Keratinocyte (primary cell): ENCODE measurements around the gene LRRC4. TPM values are rescaled to one million over a fixed set of nuclear protein-coding genes. Genes with fewer than 3 reads are reported as not detected.

Source experiments
- DNase-seq: peaks from one replicate; pipeline ENCODE4 v3.0.0-alpha.2; 2011; ENCODE audit warnings: low read depth, missing footprints, low spot score
- FAIRE-seq: peaks from 2 replicates; lab custom pipeline; 2011; peaks lifted over from hg19 to GRCh38; lab: Jason Lieb, UNC
- H2AFZ ChIP-seq: 2 replicates; pipeline ENCODE4 v1.6.0; 2012; ENCODE audit warnings: low read length, control low read depth, inconsistent platforms; ENCODE audit not compliant: control insufficient read depth
- H3K27ac ChIP-seq: 2 replicates; pipeline ENCODE4 v1.5.1; 2011; ENCODE audit warnings: low read length; ENCODE audit not compliant: control insufficient read depth, insufficient read depth
- H3K27me3 ChIP-seq: 3 replicates; pipeline ENCODE4 v1.6.0; 2011; ENCODE audit warnings: low read length; ENCODE audit not compliant: control insufficient read depth, insufficient read depth; ENCODE audit errors: extremely low read depth
- H3K36me3 ChIP-seq, 2 experiments: 2 replicates in 1 of 2; 3 replicates in 1 of 2; pipeline ENCODE4 v1.5.1; 2011; ENCODE audit warnings: low read length in 2 of 2, mild to moderate bottlenecking in 1 of 2; ENCODE audit not compliant: control insufficient read depth in 2 of 2, insufficient read depth in 2 of 2; ENCODE audit errors: extremely low read depth in 1 of 2
- H3K4me1 ChIP-seq: 3 replicates; pipeline ENCODE4 v1.5.1; 2011; ENCODE audit warnings: low read length; ENCODE audit not compliant: control insufficient read depth, insufficient read depth; ENCODE audit errors: extremely low read depth
- H3K4me2 ChIP-seq: 3 replicates; pipeline ENCODE4 v1.6.0; 2011; ENCODE audit warnings: low read depth, low read length; ENCODE audit not compliant: control insufficient read depth, insufficient read depth; ENCODE audit errors: extremely low read depth
- H3K4me3 ChIP-seq, 3 experiments: fragments of 200-600 bp in 1 of 3; sonication (generic) in 1 of 3; 2 replicates in 2 of 3; 3 replicates in 1 of 3; pipeline ENCODE4 v1.5.1; 2011 to 2016; ENCODE audit warnings: low read length in 3 of 3, mild to moderate bottlenecking in 3 of 3, control low read depth in 2 of 3, inconsistent platforms in 1 of 3, low read depth in 1 of 3, mixed read lengths in 1 of 3, mixed run types in 1 of 3, moderate library complexity in 1 of 3; ENCODE audit not compliant: control insufficient read depth in 2 of 3, insufficient read depth in 2 of 3; ENCODE audit errors: extremely low read depth in 1 of 3
- H3K79me2 ChIP-seq: 2 replicates; pipeline ENCODE4 v1.6.0; 2012; ENCODE audit warnings: low read length; ENCODE audit not compliant: control insufficient read depth, insufficient read depth
- H3K9ac ChIP-seq: 3 replicates; pipeline ENCODE4 v1.6.0; 2011; ENCODE audit warnings: low read length; ENCODE audit not compliant: control insufficient read depth, insufficient read depth; ENCODE audit errors: extremely low read depth
- H3K9me1 ChIP-seq: 3 replicates; pipeline ENCODE4 v1.6.0; 2011; ENCODE audit warnings: low read length; ENCODE audit not compliant: control insufficient read depth, insufficient read depth; ENCODE audit errors: extremely low read depth
- H3K9me3 ChIP-seq: 2 replicates; pipeline ENCODE4 v1.5.1; 2012; ENCODE audit warnings: low read depth, low read length; ENCODE audit not compliant: control insufficient read depth
- H4K20me1 ChIP-seq: 3 replicates; pipeline ENCODE4 v1.6.0; 2011; ENCODE audit warnings: low read length; ENCODE audit not compliant: control insufficient read depth, insufficient read depth; ENCODE audit errors: extremely low read depth
- EZH2 ChIP-seq: IDR thresholded peaks from one replicate; pipeline ENCODE4 v1.6.1; 2012; ENCODE audit warnings: inconsistent platforms, mild to moderate bottlenecking, low read length, moderate library complexity
- dilution Hi-C: fragments of 300-500 bp; cut with MboI; formaldehyde crosslinking; loops from one replicate; pipeline ENCODE4 v1.7.0; 2020; ENCODE audit warnings: low sequenced_read_pairs; ENCODE audit not compliant: extremely low pct_ligation_motif_present
- polyA plus RNA-seq, 5 experiments: library from polyadenylated mRNA; depleted of rRNA in 3 of 5; stranded (reverse) in 3 of 5; stranded (forward) in 1 of 5; unstranded in 1 of 5; fragments of >200 nt; gene quantifications; 1 replicate in 1 of 5; 2 replicates in 3 of 5; 3 replicates in 1 of 5; pipeline versions ENCODE4 v1.2.1 to v1.2.3, GENCODE V29; 2011 to 2012; ENCODE audit warnings: missing spikeins in 2 of 5, low read depth in 1 of 5, low replicate concordance in 1 of 5
- TF ChIP-seq, protein P1 (sequence below), 3 experiments: IDR thresholded peaks in 1 of 3; conservative IDR thresholded peaks in 1 of 3; optimal IDR thresholded peaks in 1 of 3; 2 replicates in 2 of 3; 3 replicates in 1 of 3; pipeline versions ENCODE3 to v1.5.1; 2011; ENCODE audit warnings: low read length in 3 of 3, mild to moderate bottlenecking in 3 of 3, moderate library complexity in 2 of 3, control low read depth in 1 of 3, inconsistent platforms in 1 of 3; ENCODE audit not compliant: insufficient read depth in 2 of 3; ENCODE audit errors: extremely low read depth in 1 of 3

LRRC4 gene
- polyA plus RNA-seq, 1 donor (not counting 4 experiments of a cell fraction or from before 2014, with no cell fraction given), result 0.07 TPM

DNA sequence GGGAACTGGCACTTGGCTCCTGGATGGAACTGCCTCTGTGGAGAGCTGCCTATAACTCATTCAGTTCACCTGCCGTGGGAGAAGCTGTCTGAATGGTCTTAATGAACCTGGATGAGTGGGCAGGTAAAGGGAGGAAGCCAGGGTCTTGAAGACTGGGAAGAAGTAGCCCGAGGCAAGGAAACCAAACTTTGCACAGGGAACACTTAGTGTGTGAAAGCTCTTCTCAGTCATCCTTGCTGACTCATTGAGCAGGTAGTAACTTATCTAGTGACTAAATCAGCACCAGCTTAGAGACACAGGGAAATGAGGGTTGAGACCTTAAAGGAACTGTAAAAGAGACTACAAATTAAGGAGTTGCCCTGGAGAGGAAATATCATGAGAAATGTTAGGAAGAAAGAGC, 9.9 kb downstream of the LRRC4 start:
- Histone ChIP-seq H3K4me2 (peak overlapping the region; percentile 49), H3K36me3 (peaks cover 8 to 19% of the 10 kb centered on the region in 2 experiments), H3K4me1 (peaks cover 35% of the 10 kb centered on the region), H4K20me1 (no peaks in the 10 kb centered on the region), H3K27me3 (no peaks in the 10 kb centered on the region), H3K9ac (peak overlapping the region; percentile 25), H3K79me2 (no peaks in the 10 kb centered on the region), H3K9me1 (no peaks in the 10 kb centered on the region), H2AFZ (no peak overlapping the region), H3K27ac (peak overlapping the region; percentile 47), H3K9me3 (no peaks in the 10 kb centered on the region), H3K4me3 (no peak overlapping the region)
- FAIRE-seq, result peak; percentile 92
- DNase-seq, result peak; percentile 94
- dilution Hi-C loops, result no loop called here
- TF ChIP-seq, protein P1, sequence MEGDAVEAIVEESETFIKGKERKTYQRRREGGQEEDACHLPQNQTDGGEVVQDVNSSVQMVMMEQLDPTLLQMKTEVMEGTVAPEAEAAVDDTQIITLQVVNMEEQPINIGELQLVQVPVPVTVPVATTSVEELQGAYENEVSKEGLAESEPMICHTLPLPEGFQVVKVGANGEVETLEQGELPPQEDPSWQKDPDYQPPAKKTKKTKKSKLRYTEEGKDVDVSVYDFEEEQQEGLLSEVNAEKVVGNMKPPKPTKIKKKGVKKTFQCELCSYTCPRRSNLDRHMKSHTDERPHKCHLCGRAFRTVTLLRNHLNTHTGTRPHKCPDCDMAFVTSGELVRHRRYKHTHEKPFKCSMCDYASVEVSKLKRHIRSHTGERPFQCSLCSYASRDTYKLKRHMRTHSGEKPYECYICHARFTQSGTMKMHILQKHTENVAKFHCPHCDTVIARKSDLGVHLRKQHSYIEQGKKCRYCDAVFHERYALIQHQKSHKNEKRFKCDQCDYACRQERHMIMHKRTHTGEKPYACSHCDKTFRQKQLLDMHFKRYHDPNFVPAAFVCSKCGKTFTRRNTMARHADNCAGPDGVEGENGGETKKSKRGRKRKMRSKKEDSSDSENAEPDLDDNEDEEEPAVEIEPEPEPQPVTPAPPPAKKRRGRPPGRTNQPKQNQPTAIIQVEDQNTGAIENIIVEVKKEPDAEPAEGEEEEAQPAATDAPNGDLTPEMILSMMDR (optimal IDR thresholded peaks at IDR 0.05 in 1 of 3, IDR thresholded peaks at IDR 0.05 in 1 of 3, conservative IDR thresholded peaks at IDR 0.05 in 1 of 3; ENCODE audit: extremely low read depth in 1 of 3, insufficient read depth in 2 of 3, low read length in 3 of 3), result no peak
- TF ChIP-seq EZH2, result no peak

DNA sequence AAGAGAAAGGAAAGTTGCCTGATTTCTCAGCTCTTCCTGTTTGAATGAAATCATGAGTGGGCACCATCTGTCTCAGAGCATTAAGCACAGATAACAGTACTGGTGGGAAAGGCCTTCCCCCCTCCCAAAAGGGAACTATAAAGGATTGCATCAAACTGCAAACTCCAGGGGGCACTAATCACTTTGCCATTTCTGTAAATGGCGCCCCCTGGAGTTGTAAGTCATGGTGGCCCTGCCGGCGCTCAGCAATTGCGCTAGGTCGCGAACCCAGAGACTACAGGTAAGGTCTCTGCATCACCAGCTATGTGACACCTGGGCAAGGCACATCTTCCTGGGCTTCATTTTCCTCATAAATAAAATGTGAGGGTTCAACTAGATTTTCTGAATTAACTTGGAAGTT, 11.1 kb downstream of the LRRC4 start:
- Histone ChIP-seq H3K4me2 (no peak overlapping the region), H2AFZ (no peak overlapping the region), H3K79me2 (no peaks in the 10 kb centered on the region), H3K27me3 (no peaks in the 10 kb centered on the region), H3K9me3 (no peaks in the 10 kb centered on the region), H3K4me3 (no peak overlapping the region), H3K9me1 (no peaks in the 10 kb centered on the region), H3K9ac (no peak overlapping the region), H4K20me1 (no peaks in the 10 kb centered on the region), H3K27ac (peak overlapping the region; percentile 47), H3K4me1 (peaks cover 35% of the 10 kb centered on the region), H3K36me3 (peaks cover 5 to 19% of the 10 kb centered on the region in 2 experiments)
- no peak for DNase-seq
- TF ChIP-seq, protein P1 (optimal IDR thresholded peaks at IDR 0.05 in 1 of 3, IDR thresholded peaks at IDR 0.05 in 1 of 3, conservative IDR thresholded peaks at IDR 0.05 in 1 of 3; ENCODE audit: extremely low read depth in 1 of 3, insufficient read depth in 2 of 3, low read length in 3 of 3), result peak; percentile 52 to 62 (median 57)
- no peak for TF ChIP-seq EZH2
- dilution Hi-C loops, result no loop called here
- FAIRE-seq, result no peak
